ENCODE measurements around the gene RASGRP3. TPM values are rescaled to one million over a fixed set of nuclear protein-coding genes. Genes with fewer than 3 reads are reported as not detected.

The RASGRP3 gene
- total RNA-seq, 2 experiments from 2014 or later = 15.2 to 22.9 TPM

DNA sequence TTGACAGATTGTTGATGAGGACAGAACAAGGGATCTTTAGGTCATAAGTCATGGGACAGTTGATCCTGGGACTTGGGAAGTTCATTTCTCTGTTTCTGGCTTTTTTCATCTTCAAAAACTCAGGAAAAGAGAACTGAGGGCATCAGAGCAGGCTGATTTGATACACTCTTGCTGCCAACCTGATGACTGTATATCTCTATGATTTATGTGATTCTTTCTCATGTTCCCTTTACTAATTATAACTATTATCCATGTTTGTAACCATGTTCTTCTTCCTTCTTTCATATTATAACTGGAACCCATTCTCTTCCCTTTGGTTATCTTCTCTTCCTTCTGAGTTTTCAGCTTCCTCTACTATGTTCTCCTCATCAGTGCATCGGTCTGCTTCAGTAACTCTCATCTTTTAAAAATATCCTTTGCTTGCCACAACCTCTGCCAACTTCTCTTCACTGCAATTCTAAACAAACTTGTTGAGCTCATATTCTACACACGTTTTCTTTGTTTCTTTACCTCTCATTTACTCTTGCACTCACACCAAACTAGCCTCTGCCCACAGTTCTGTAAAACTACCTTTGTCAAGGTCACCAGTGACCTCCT is 13.5 kb downstream of the RASGRP3 start:
- no peak overlapping the region for H3K4me3 Mint-ChIP-seq
- ATAC-seq (no peak), DNase-seq (no peak)
- CTCF ChIA-PET = interaction anchor here (1.3 kb wide), 1 partner anchor 14 kb away, joined by 4 read pairs; no protein-coding TSS in a partner anchor
- H3K4me1 Mint-ChIP-seq = peaks cover 47% of the 10 kb centered on the region
- peaks cover 8% of the 10 kb centered on the region for H3K9me3 Mint-ChIP-seq (ENCODE audit: low read depth)
- H3K27ac Mint-ChIP-seq = no peak overlapping the region
- H3K36me3 Mint-ChIP-seq = peaks cover 44% of the 10 kb centered on the region
- H3K27me3 Mint-ChIP-seq = no peaks in the 10 kb centered on the region

DNA sequence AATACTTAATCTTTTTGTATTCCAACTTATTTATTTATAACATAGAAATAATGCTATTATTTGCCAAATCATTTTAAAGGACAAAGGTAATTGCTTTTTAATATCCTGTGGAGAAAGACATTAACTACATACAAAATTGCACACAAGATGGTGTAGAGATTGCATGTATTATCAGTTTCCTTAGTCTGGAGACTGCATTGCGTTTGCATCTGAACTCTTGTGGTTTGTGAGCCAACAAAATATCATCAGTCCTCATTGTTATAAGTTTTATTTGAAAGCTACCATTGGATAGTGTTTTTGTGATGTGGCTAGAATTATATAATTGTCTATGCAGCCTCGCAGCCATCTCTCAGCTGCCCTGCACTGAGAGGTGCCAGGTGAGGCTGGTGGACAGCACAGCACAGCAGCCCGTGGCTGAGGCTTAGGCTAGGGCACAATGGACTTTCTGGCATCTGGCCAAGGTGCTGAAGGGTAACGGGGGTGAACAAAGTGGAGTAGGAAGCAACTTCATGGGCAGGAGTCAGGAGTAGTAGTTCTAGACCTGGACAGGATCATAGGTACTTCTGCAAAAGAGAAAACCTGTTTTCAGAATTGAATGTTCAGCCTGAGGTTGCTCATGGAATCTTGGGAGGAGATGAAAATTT is 15.1 kb downstream of the RASGRP3 start:
- Mint-ChIP-seq H3K4me1 (peaks cover 63% of the 10 kb centered on the region), H3K27ac (no peak overlapping the region), H3K36me3 (peaks cover 36% of the 10 kb centered on the region), H3K4me3 (no peak overlapping the region), H3K27me3 (peaks cover 4% of the 10 kb centered on the region), H3K9me3 (ENCODE audit: low read depth) (peaks cover 7% of the 10 kb centered on the region)
- ATAC-seq = no peak
- no peak for DNase-seq
- CTCF ChIA-PET = interaction anchor here (1.2 kb wide), 1 partner anchor 22 kb away, joined by 3 read pairs; no protein-coding TSS in a partner anchor

GRCh38 chr2:33492399-33493134 is 16.1 kb downstream of the RASGRP3 start:
- DNase-seq (no peak), ATAC-seq (no peak)

GRCh38 chr2:33494155-33494779 is 17.8 kb downstream of the RASGRP3 start:
- peaks cover 21% of the 10 kb centered on the region for H3K36me3 Mint-ChIP-seq
- H3K4me1 Mint-ChIP-seq = peaks cover 58% of the 10 kb centered on the region
- no peaks in the 10 kb centered on the region for H3K9me3 Mint-ChIP-seq (ENCODE audit: low read depth)
- CTCF ChIA-PET = interaction anchor here (1.1 to 1.6 kb wide), 3 partner anchors 15 to 80 kb away, joined by 3 read pairs; no protein-coding TSS in a partner anchor
- peak overlapping the region; percentile 1 for H3K27ac Mint-ChIP-seq
- ATAC-seq (no peak), DNase-seq (no peak)
- H3K4me3 Mint-ChIP-seq = peak overlapping the region; percentile 5
- H3K27me3 Mint-ChIP-seq = peaks cover 4% of the 10 kb centered on the region

More at GRCh38 chr2:33492399-33493134, 16.1 kb downstream of the RASGRP3 start:
- no peaks in the 10 kb centered on the region for H3K9me3 Mint-ChIP-seq (ENCODE audit: low read depth)
- no peak overlapping the region for H3K27ac Mint-ChIP-seq
- no peak overlapping the region for H3K4me3 Mint-ChIP-seq
- peaks cover 65% of the 10 kb centered on the region for H3K4me1 Mint-ChIP-seq
- CTCF ChIA-PET = interaction anchor here (1.5 to 1.6 kb wide), 2 partner anchors 17 to 82 kb away, joined by 3 to 5 read pairs; no protein-coding TSS in a partner anchor
- peaks cover 27% of the 10 kb centered on the region for H3K36me3 Mint-ChIP-seq
- H3K27me3 Mint-ChIP-seq = peaks cover 4% of the 10 kb centered on the region

DNA sequence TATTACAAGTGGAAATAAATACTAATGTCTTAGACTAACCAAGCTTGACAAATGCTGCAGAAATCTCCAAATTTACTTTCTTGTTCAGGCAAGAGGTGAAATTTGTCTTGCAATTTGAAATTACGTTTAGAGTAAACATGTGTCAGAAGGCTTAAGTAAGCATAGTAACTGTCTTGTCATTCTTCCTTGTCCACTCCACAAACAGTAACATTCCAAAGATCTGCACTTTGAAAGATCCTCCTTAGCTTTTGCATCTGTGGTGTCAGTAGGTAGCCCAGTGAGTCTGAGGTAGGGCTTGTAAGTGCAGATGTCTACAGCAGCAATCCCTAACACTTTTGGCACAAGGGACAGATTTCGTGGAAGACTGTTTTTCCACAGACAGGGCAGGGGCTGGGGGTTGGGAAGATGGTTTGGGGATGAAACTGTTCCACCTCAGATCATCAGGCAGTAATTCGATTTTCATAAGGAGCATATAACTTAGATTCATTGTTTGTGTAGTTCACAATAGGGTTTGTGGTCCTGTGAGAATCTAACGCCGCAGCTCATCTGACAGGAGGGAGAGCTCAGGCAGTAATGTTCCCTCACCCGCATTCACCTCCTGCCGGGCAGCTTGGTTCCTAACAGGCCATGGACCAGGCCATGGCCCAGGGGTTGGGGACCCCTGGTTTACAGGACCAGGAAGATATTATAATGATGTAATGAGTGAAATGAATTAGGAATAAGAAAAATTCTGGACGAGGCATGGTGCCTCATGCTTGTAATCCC is 18.6 kb downstream of the RASGRP3 start:
- CTCF ChIA-PET = interaction anchor here (1.1 kb wide), 2 partner anchors 16 to 19 kb away, joined by 3 read pairs; no protein-coding TSS in a partner anchor
- H3K27me3 Mint-ChIP-seq = peaks cover 4% of the 10 kb centered on the region
- H3K36me3 Mint-ChIP-seq = peaks cover 23% of the 10 kb centered on the region
- no peaks in the 10 kb centered on the region for H3K9me3 Mint-ChIP-seq (ENCODE audit: low read depth)
- no peak overlapping the region for H3K4me3 Mint-ChIP-seq
- no peak overlapping the region for H3K27ac Mint-ChIP-seq
- peaks cover 56% of the 10 kb centered on the region for H3K4me1 Mint-ChIP-seq
- no peak for DNase-seq
- no peak for ATAC-seq

DNA sequence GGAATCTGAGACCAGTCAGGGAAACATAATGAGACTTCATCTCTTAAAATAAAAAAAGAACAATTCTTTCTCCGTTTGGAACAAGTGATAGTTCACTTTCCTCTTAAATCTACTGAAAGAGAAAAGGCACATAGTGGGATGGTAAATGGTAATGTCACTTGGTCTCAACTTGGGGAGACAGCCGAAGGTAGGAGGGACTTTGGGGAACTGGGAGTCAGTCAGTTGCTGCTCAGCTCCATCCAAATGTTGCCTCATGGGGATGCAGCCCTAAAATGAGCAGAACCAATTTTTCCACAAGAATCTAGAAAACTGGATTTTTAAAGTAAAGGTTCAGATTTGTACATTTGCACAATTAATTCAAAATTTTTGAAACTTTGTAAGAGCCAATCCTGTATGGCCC is 19.2 kb downstream of the RASGRP3 start:
- CTCF ChIA-PET = interaction anchor here (1.1 kb wide), 1 partner anchor 20 kb away, joined by 3 read pairs; no protein-coding TSS in a partner anchor
- Mint-ChIP-seq H3K27me3 (peaks cover 4% of the 10 kb centered on the region), H3K36me3 (peaks cover 20% of the 10 kb centered on the region), H3K4me1 (peaks cover 54% of the 10 kb centered on the region), H3K9me3 (ENCODE audit: low read depth) (no peaks in the 10 kb centered on the region), H3K27ac (no peak overlapping the region), H3K4me3 (no peak overlapping the region)
- ATAC-seq (no peak), DNase-seq (no peak)

GRCh38 chr2:33496150-33496549 is 19.7 kb downstream of the RASGRP3 start:
- no peak overlapping the region for H3K4me3 Mint-ChIP-seq
- peaks cover 4% of the 10 kb centered on the region for H3K27me3 Mint-ChIP-seq
- no peak overlapping the region for H3K27ac Mint-ChIP-seq
- ATAC-seq = no peak
- no peak for DNase-seq
- CTCF ChIA-PET = interaction anchor here (2.8 kb wide), 1 partner anchor 20 kb away, joined by 14 read pairs; the partner anchor contains the start of gene RASGRP3
- H3K4me1 Mint-ChIP-seq = peaks cover 54% of the 10 kb centered on the region
- peaks cover 20% of the 10 kb centered on the region for H3K36me3 Mint-ChIP-seq
- no peaks in the 10 kb centered on the region for H3K9me3 Mint-ChIP-seq (ENCODE audit: low read depth)

DNA sequence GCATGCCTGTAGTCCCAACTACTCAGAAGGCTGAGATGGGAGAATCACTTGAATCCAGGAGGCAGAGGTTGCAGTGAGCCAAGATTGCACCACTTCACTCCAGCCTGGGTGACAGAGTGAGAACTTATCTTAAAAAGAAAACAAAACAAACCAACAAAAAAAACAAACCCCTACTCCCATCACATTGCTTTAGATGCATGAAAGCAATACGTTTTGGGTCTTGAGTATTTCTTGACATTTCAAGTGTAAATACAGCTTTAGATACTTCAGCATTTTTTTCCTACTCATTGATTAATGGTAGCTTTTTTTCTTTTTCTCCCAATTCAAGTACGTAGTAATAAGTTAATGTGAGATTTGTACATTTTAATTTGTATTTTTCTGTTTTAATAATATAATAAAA is 20.3 kb downstream of the RASGRP3 start:
- peaks cover 54% of the 10 kb centered on the region for H3K4me1 Mint-ChIP-seq
- peak overlapping the region; percentile 12 for H3K27ac Mint-ChIP-seq

GRCh38 chr2:33497221-33497650 is 20.8 kb downstream of the RASGRP3 start:
- CTCF ChIA-PET = interaction anchor here (1.0 to 2.8 kb wide), 2 partner anchors 21 to 102 kb away, joined by 3 to 14 read pairs; partner anchors contain the start of genes FAM98A and RASGRP3
- Mint-ChIP-seq H3K9me3 (ENCODE audit: low read depth) (no peaks in the 10 kb centered on the region), H3K27me3 (peaks cover 4% of the 10 kb centered on the region), H3K4me3 (no peak overlapping the region), H3K27ac (peak overlapping the region; percentile 66), H3K4me1 (peaks cover 58% of the 10 kb centered on the region), H3K36me3 (peaks cover 21% of the 10 kb centered on the region)
- no peak for DNase-seq
- peak; percentile 82 for ATAC-seq

More for the DNA sequence above, 20.3 kb downstream of the RASGRP3 start:
- Mint-ChIP-seq H3K27me3 (peaks cover 4% of the 10 kb centered on the region), H3K4me3 (no peak overlapping the region), H3K9me3 (ENCODE audit: low read depth) (no peaks in the 10 kb centered on the region), H3K36me3 (peaks cover 20% of the 10 kb centered on the region)
- ATAC-seq (no peak), DNase-seq (no peak)
- CTCF ChIA-PET = interaction anchor here (1.0 to 2.8 kb wide), 2 partner anchors 20 to 102 kb away, joined by 3 to 14 read pairs; partner anchors contain the start of genes FAM98A and RASGRP3

DNA sequence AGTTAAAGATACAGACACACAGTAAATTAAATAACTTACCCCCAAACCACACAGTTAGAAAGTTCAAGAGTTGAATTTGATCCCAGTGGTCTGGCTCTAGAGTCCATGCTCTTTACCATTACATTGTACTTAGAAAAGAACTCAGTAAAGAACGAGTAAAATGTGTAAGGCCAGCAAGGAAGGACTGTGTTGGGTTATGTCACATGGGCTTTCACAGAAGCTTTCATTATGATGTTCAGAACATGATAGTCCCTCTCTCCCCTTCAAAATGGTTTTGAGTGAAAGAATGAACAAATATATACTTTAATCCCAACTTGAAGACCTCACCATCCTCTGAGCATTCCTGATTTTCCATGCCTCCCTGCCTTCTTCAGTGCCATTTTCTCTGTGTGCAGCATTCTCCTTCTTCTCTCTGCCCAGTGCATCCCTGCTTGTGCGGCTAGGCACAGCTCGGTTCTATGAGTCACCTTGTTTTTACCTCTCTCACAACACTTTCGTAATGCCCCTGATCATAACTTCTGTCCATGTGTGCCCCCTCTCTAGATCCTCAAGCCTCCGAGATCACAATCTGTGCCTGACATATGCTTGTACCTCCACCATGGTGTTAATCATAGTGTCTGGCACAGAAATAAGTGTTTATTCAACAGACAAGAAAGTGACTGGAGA is 22.0 kb downstream of the RASGRP3 start:
- peaks cover 4% of the 10 kb centered on the region for H3K27me3 Mint-ChIP-seq
- H3K4me3 Mint-ChIP-seq = peak overlapping the region; percentile 26
- no peak for DNase-seq
- CTCF ChIA-PET = interaction anchor here (0.7 to 2.8 kb wide), 2 partner anchors 18 to 22 kb away, joined by 3 to 14 read pairs; partner anchors contain the start of gene RASGRP3
- peak overlapping the region; percentile 17 for H3K27ac Mint-ChIP-seq
- ATAC-seq = peak; percentile 51
- peaks cover 18% of the 10 kb centered on the region for H3K36me3 Mint-ChIP-seq
- no peaks in the 10 kb centered on the region for H3K9me3 Mint-ChIP-seq (ENCODE audit: low read depth)
- peaks cover 53% of the 10 kb centered on the region for H3K4me1 Mint-ChIP-seq

DNA sequence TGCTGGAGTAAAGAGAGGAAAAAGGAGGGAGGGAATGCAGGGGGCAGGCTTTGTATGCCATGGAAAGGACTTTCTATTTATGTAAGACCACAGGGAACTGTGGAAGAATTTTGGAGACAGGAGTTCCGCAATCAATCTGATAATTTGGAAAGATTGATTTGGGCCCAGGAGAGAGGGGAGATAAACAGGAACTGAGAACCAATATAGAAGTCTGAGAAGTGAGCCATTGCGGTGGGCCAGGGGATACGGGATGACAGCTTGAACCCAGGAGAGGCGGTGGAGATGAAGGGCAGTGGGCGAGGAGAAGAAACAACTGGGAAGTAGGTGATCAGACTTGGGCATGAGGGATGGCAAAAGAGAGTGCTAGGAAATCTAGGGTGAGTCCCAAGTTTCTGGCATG is 23.7 kb downstream of the RASGRP3 start:
- no peaks in the 10 kb centered on the region for H3K9me3 Mint-ChIP-seq (ENCODE audit: low read depth)
- CTCF ChIA-PET = no interaction called here
- H3K4me1 Mint-ChIP-seq = peaks cover 38% of the 10 kb centered on the region
- H3K27ac Mint-ChIP-seq = no peak overlapping the region
- DNase-seq = no peak
- ATAC-seq = no peak
- H3K27me3 Mint-ChIP-seq = peaks cover 4% of the 10 kb centered on the region
- peaks cover 20% of the 10 kb centered on the region for H3K36me3 Mint-ChIP-seq
- H3K4me3 Mint-ChIP-seq = no peak overlapping the region

DNA sequence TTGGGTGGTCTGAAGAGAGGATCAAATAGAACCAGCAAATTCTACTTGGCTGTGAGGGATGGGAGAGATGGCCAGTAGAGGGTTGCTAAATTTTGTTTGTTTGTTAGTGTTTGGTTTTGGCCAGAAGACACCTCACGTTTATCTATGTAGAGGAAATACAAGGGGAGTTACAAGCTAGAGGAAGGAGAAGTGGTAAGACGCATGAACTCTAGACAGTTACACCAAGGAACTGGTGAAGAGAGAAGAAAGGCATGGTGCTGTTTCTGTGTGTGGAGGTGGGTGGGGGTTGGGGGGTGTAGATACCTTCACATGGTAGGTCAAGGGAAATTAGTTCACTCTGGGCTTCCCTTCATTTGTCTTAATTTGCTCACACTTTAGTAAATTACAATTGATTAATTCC is 25.6 kb downstream of the RASGRP3 start:
- CTCF ChIA-PET = no interaction called here
- no peak overlapping the region for H3K27ac Mint-ChIP-seq
- peaks cover 17% of the 10 kb centered on the region for H3K36me3 Mint-ChIP-seq
- no peaks in the 10 kb centered on the region for H3K9me3 Mint-ChIP-seq (ENCODE audit: low read depth)
- no peak overlapping the region for H3K4me3 Mint-ChIP-seq
- ATAC-seq = no peak
- H3K4me1 Mint-ChIP-seq = peaks cover 21% of the 10 kb centered on the region
- DNase-seq = no peak
- H3K27me3 Mint-ChIP-seq = peaks cover 3% of the 10 kb centered on the region

All from activated CD8-positive, alpha-beta memory T cell treated with anti-CD3 and anti-CD28 coated beads, Interleukin-2, amount 10 ng/mL, durations not matched to agents 7 days and 5 days (primary cell).